ENCODE results near the gene RAD21L1.
A peak's percentile ranks its signal among the peaks of the same experiment; 100 is the strongest.

Gene RAD21L1

GRCh38 chr20:1266167-1266973, 40.5 kb downstream of the RAD21L1 start, which contains the start of gene SNPH:
TSS of gene SNPH (plus strand) at chr20:1266294. CDS start at chr20:1296240, 29,946 bp downstream.
- TF ChIP-seq CTCF (IDR thresholded peaks at IDR 0.05; ENCODE audit: low read depth, low read length) (no peak), POLR2A (IDR thresholded peaks at IDR 0.05; ENCODE audit: extremely low read depth, insufficient read length) (no peak), MYC (IDR thresholded peaks at IDR 0.05; ENCODE audit: low read depth, low read length) (no peak), MAX (IDR thresholded peaks at IDR 0.05; ENCODE audit: low read depth, low read length) (no peak)
- peak within 1 kb of the TSS; percentile 27 for H3K4me3 ChIP-seq (ENCODE audit: low read depth, low read length)
- DNase-seq (ENCODE audit: low read depth), result peak; percentile 77

DNA sequence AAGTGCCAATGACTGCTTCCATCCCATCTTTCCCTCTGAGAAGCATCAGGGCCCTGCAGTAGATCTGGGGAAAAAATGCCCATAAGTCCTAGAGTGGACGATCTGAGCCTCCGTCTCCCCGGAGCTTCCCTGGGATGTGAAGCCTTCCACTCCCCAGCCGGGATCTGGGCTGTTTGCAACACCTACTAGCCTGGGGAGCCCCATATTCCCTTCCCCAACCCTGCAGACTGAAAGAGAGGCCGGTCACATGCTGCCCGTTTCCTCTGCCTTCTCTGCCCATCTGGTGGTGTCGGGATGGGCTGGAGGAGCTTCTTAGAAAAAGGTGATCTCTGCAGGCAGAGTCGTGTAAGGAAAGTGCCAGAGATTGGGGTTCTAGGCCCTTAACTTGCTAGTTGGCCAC, 41.3 kb downstream of the RAD21L1 start:
- TF ChIP-seq MAX (IDR thresholded peaks at IDR 0.05; ENCODE audit: low read depth, low read length) (no peak), POLR2A (IDR thresholded peaks at IDR 0.05; ENCODE audit: extremely low read depth, insufficient read length) (no peak), MYC (IDR thresholded peaks at IDR 0.05; ENCODE audit: low read depth, low read length) (no peak), CTCF (IDR thresholded peaks at IDR 0.05; ENCODE audit: low read depth, low read length) (no peak)
- DNase-seq (ENCODE audit: low read depth), result no peak
- H3K4me3 ChIP-seq (ENCODE audit: low read depth, low read length), result no peak overlapping the region

GRCh38 chr20:1267809-1268374, 42.0 kb downstream of the RAD21L1 start:
- TF ChIP-seq MYC (IDR thresholded peaks at IDR 0.05; ENCODE audit: low read depth, low read length), result no peak
- TF ChIP-seq MAX (IDR thresholded peaks at IDR 0.05; ENCODE audit: low read depth, low read length), result no peak
- no peak for TF ChIP-seq CTCF (IDR thresholded peaks at IDR 0.05; ENCODE audit: low read depth, low read length)
- TF ChIP-seq POLR2A (IDR thresholded peaks at IDR 0.05; ENCODE audit: extremely low read depth, insufficient read length), result no peak
- no peak overlapping the region for H3K4me3 ChIP-seq (ENCODE audit: low read depth, low read length)
- no peak for DNase-seq (ENCODE audit: low read depth)

- TF ChIP-seq MYC (IDR thresholded peaks at IDR 0.05; ENCODE audit: low read depth, low read length), result no peak
- TF ChIP-seq POLR2A (IDR thresholded peaks at IDR 0.05; ENCODE audit: extremely low read depth, insufficient read length), result no peak
- no peak for TF ChIP-seq CTCF (IDR thresholded peaks at IDR 0.05; ENCODE audit: low read depth, low read length)
- no peak for TF ChIP-seq MAX (IDR thresholded peaks at IDR 0.05; ENCODE audit: low read depth, low read length)
- no peak for DNase-seq (ENCODE audit: low read depth)
- H3K4me3 ChIP-seq (ENCODE audit: low read depth, low read length), result no peak overlapping the region
Observed at GRCh38 chr20:1269235-1269634, 43.4 kb downstream of the RAD21L1 start.

DNA sequence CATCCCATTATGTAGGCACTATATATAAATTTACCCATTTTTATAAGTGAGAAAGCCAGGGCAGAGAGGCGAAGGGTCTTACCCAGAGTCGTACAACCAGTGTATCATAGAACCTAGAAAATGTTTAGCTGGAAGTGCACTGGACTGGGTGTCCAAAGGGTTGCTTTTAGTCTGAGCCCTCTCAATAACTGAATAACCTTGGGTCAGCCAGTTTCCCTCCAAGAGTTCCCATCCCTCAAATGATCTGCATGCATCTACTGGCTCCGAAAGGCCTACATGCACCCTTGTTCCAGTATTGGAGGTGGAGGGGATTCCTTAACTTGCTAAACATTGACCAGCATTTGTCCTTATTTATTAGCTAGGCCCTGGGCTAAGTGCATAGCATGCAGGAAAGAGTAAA, 44.0 kb downstream of the RAD21L1 start:
- DNase-seq (ENCODE audit: low read depth), result no peak
- no peak overlapping the region for H3K4me3 ChIP-seq (ENCODE audit: low read depth, low read length)
- no peak for TF ChIP-seq POLR2A (IDR thresholded peaks at IDR 0.05; ENCODE audit: extremely low read depth, insufficient read length)
- no peak for TF ChIP-seq MYC (IDR thresholded peaks at IDR 0.05; ENCODE audit: low read depth, low read length)
- no peak for TF ChIP-seq MAX (IDR thresholded peaks at IDR 0.05; ENCODE audit: low read depth, low read length)
- TF ChIP-seq CTCF (IDR thresholded peaks at IDR 0.05; ENCODE audit: low read depth, low read length), result no peak
